PC-9 (cell line): Measurements from ENCODE around the gene HESX1.

Experiments used
- EZH2 ChIP-seq: fragments of 200-600 bp; sonication (generic); IDR thresholded peaks from 2 replicates; pipeline ENCODE4 v1.8.0; 2017; ENCODE audit warnings: antibody characterized with exemption, low read depth
- TF ChIP-seq, protein P1 (sequence below): fragments of 200-600 bp; sonication (generic); conservative IDR thresholded peaks from 2 replicates; pipeline ENCODE4 v1.6.1; 2017; ENCODE audit warnings: mixed run types, antibody characterized with exemption, mild to moderate bottlenecking, moderate library complexity

- TF ChIP-seq, protein P1, sequence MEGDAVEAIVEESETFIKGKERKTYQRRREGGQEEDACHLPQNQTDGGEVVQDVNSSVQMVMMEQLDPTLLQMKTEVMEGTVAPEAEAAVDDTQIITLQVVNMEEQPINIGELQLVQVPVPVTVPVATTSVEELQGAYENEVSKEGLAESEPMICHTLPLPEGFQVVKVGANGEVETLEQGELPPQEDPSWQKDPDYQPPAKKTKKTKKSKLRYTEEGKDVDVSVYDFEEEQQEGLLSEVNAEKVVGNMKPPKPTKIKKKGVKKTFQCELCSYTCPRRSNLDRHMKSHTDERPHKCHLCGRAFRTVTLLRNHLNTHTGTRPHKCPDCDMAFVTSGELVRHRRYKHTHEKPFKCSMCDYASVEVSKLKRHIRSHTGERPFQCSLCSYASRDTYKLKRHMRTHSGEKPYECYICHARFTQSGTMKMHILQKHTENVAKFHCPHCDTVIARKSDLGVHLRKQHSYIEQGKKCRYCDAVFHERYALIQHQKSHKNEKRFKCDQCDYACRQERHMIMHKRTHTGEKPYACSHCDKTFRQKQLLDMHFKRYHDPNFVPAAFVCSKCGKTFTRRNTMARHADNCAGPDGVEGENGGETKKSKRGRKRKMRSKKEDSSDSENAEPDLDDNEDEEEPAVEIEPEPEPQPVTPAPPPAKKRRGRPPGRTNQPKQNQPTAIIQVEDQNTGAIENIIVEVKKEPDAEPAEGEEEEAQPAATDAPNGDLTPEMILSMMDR = no peak
- no peak for TF ChIP-seq EZH2
Measured at GRCh38 chr3:57206423-57206822, 6.6 kb upstream of the HESX1 start.
